Ascending aorta (tissue), 2 donors: ENCODE results near the gene DNAJA2. TPM values are rescaled to one million over a fixed set of nuclear protein-coding genes. Genes with fewer than 3 reads are reported as not detected.
A peak's percentile ranks its signal among the peaks of the same experiment; 100 is the strongest.

Source experiments
- DNase-seq, 2 donors: peaks; one replicate each; pipeline ENCODE4 v3.0.0-alpha.2; 2019; ENCODE audit warnings: low spot score in 2 of 2
- H3K27ac ChIP-seq, 2 donors: fragments of 200-600 bp; sonication (generic); one replicate each; pipeline ENCODE4 v1.5.1; 2016 to 2017; ENCODE audit warnings: mild to moderate bottlenecking in 1 of 2
- H3K27me3 ChIP-seq: fragments of 200-600 bp; sonication (generic); one replicate; pipeline ENCODE4 v1.5.1; 2017
- H3K36me3 ChIP-seq, 2 donors: fragments of 200-600 bp; sonication (generic); one replicate each; pipeline ENCODE4 v1.5.1; 2016
- H3K4me1 ChIP-seq, 2 donors: fragments of 200-600 bp; sonication (generic); one replicate each; pipeline ENCODE4 v1.5.1; 2016 to 2017; ENCODE audit warnings: mild to moderate bottlenecking in 1 of 2
- H3K4me3 ChIP-seq, 2 donors: fragments of 200-600 bp; sonication (generic); one replicate each; pipeline ENCODE4 v1.5.1; 2016 to 2017; ENCODE audit warnings: mild to moderate bottlenecking in 1 of 2
- H3K9me3 ChIP-seq, 2 donors: fragments of 200-600 bp; sonication (generic); one replicate each; pipeline ENCODE4 v1.5.1; 2016
- intact Hi-C: fragments of 100-400 bp; cut with DNase I; formaldehyde crosslinking; loops from one replicate; pipeline ENCODE4 v1.15.1; 2023
- total RNA-seq: library from RNA; depleted of rRNA; stranded (reverse); fragments of >200 nt; gene quantifications from one replicate; pipeline ENCODE4 v1.1.0, GENCODE V29; 2016
- TF ChIP-seq, protein P1 (sequence below), 3 experiments: fragments of 200-600 bp in 2 of 3; fragments of 450-650 bp in 1 of 3; sonication (generic) in 2 of 3; IDR thresholded peaks; one replicate each; pipeline ENCODE4 v1.5.1; 2016 to 2019; ENCODE audit warnings: antibody characterized with exemption in 3 of 3, mild to moderate bottlenecking in 1 of 3, moderate library complexity in 1 of 3

Gene DNAJA2
- total RNA-seq, 1 donor from 2014 or later = 15.8 TPM

DNA sequence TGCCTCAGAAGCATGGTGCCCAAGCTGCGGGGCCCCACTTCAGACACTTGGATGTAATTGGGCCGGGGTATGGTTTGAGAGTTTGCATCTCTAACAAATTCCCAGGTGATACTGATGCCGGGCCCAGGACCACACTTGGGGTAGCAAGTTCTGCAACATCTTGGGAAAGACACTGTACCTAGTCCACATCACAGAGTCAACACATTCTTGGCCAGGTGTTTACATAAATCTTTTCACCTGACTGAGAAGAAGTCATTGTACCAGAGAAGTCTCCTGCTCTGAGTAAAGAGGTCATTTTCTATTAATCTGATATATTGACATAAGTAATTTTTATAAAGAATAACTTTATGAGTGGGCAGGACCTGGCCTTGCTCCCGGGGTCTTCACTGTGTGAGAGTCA, 61.8 kb downstream of the DNAJA2 start:
- TF ChIP-seq, protein P1, sequence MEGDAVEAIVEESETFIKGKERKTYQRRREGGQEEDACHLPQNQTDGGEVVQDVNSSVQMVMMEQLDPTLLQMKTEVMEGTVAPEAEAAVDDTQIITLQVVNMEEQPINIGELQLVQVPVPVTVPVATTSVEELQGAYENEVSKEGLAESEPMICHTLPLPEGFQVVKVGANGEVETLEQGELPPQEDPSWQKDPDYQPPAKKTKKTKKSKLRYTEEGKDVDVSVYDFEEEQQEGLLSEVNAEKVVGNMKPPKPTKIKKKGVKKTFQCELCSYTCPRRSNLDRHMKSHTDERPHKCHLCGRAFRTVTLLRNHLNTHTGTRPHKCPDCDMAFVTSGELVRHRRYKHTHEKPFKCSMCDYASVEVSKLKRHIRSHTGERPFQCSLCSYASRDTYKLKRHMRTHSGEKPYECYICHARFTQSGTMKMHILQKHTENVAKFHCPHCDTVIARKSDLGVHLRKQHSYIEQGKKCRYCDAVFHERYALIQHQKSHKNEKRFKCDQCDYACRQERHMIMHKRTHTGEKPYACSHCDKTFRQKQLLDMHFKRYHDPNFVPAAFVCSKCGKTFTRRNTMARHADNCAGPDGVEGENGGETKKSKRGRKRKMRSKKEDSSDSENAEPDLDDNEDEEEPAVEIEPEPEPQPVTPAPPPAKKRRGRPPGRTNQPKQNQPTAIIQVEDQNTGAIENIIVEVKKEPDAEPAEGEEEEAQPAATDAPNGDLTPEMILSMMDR (IDR thresholded peaks at IDR 0.05) = no peak
- Histone ChIP-seq H3K27me3 (no peaks in the 10 kb centered on the region), H3K36me3 (no peaks in the 10 kb centered on the region), H3K4me1 (no peaks in the 10 kb centered on the region), H3K4me3 (no peak overlapping the region), H3K27ac (no peak overlapping the region), H3K9me3 (no peaks in the 10 kb centered on the region)
- intact Hi-C loops = no loop called here
- no peak for DNase-seq

DNA sequence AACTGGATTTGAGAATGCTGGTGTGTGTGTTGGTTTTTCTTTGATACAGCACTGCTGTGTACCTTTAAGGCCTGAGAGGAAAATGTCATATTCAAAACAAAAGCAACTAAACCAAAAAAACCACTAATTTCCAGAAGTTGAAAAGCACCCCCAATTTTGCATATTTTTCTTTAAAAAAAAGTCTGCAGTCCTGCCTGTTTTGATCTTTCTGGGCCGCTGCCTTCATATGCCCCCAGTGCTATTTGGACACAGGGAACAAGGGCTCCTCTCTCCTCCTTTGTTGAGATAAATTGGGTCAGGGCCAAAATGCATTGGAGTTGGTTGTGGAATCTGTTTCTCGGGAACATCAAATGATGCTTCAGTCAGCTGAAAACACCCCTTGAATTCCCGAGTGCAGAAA, 62.4 kb downstream of the DNAJA2 start:
- no peaks in the 10 kb centered on the region for H3K36me3 ChIP-seq
- TF ChIP-seq, protein P1 (IDR thresholded peaks at IDR 0.05) = no peak
- DNase-seq = no peak
- H3K4me3 ChIP-seq = no peak overlapping the region
- no peaks in the 10 kb centered on the region for H3K4me1 ChIP-seq
- H3K9me3 ChIP-seq = no peaks in the 10 kb centered on the region
- no peak overlapping the region for H3K27ac ChIP-seq
- intact Hi-C loops = no loop called here
- no peaks in the 10 kb centered on the region for H3K27me3 ChIP-seq

- Histone ChIP-seq H3K4me1 (no peaks in the 10 kb centered on the region), H3K9me3 (no peaks in the 10 kb centered on the region), H3K36me3 (no peaks in the 10 kb centered on the region), H3K27ac (no peak overlapping the region), H3K4me3 (no peak overlapping the region), H3K27me3 (no peaks in the 10 kb centered on the region)
- peak in 1 of 2 donors; percentile 76 for DNase-seq
- intact Hi-C loops = loop anchor here (1.0 to 5.0 kb wide), 2 partner anchors 54 to 221 kb away; partner anchors contain the start of genes ORC6 and VPS35
- TF ChIP-seq, protein P1 (IDR thresholded peaks at IDR 0.05) = peak; percentile 44 to 94 (median 76)
Measured at GRCh38 chr16:46908540-46909372, 64.7 kb downstream of the DNAJA2 start.

DNA sequence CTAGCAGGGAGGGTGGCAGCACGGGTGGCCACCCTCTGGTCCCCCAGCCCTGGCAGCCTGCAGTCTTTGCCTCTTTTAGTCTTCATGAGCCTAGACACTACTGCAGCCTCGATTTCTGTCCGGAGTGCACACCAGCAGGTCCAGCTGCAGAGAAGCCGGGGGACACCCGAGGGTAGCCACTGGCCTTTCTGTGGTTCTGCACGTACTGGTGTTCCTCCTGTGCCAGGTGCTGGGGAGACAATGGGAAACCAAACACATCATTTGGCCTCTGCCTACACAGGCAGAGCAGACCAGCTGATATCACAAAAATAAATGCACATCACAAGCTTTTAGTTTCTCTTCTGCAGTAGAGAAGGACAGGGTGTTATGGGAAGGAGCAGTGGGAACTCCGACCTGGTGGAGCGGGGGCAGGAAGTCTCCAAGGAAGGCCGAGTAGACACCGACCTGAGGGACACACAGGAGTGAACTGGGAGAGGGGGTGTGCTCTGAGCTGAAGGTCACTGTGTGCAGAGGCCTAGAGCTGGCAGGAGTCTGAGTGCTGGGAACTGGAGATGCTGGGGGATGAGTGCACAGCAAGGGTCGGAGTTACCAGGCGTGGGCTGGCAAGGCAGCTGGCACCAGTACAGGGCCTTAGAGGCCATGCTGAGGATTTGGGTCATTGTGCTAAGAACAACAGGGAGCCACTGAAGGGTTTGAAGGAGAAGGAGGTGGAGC, 66.3 kb downstream of the DNAJA2 start:
- TF ChIP-seq, protein P1 (IDR thresholded peaks at IDR 0.05) = no peak
- H3K27ac ChIP-seq = no peak overlapping the region
- DNase-seq = no peak
- no peaks in the 10 kb centered on the region for H3K9me3 ChIP-seq
- no peaks in the 10 kb centered on the region for H3K4me1 ChIP-seq
- no peaks in the 10 kb centered on the region for H3K27me3 ChIP-seq
- no peak overlapping the region for H3K4me3 ChIP-seq
- H3K36me3 ChIP-seq = no peaks in the 10 kb centered on the region
- intact Hi-C loops = loop anchor here (5.0 kb wide), 1 partner anchor 220 kb away; the partner anchor contains the start of genes ORC6 and VPS35

DNA sequence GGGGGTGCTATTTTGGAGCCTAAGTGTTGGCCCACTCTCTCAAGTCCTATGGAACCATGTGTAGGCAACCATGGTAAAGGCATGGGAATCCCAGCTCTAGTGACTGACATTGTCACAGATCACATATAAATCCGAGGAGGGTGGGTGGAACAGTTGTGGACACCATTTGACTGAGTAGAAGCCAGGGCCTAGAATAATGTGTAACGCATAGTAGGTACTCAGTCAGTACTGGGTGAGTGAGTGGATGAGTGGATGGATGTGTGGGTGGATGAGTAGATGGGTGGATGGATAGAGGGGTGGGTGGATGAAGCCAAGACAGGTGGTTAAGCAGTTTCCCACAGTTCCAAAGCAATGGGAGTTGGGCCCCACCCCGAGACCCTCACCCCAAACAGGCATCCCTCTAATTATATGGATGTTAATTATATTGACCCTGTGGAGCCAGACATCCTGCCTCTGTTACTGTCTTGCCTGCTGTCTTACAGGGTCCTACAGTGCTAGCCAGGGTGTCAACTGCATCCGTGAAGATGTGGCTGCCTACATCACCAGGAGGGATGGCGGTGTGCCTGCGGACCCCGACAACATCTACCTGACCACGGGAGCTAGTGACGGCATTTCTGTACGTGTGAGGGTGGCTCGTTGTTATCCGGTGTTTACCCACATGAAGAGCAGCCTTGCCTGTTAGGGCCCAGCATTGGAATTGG, 67.0 kb downstream of the DNAJA2 start:
- no peaks in the 10 kb centered on the region for H3K36me3 ChIP-seq
- intact Hi-C loops = loop anchor here (5.0 kb wide), 1 partner anchor 219 kb away; the partner anchor contains the start of genes ORC6 and VPS35
- no peaks in the 10 kb centered on the region for H3K4me1 ChIP-seq
- no peak overlapping the region for H3K27ac ChIP-seq
- no peak overlapping the region for H3K4me3 ChIP-seq
- TF ChIP-seq, protein P1 (IDR thresholded peaks at IDR 0.05) = no peak
- no peaks in the 10 kb centered on the region for H3K9me3 ChIP-seq
- no peaks in the 10 kb centered on the region for H3K27me3 ChIP-seq
- DNase-seq = no peak

Other genes starting within 250 kb of the DNAJA2 start
- not detected for gene MYLK3, start 225.3 kb downstream of the DNAJA2 start, total RNA-seq
- under 0.01 TPM for gene C16orf87, start 142.5 kb downstream of the DNAJA2 start, total RNA-seq
- 7.9 TPM for gene GPT2, start 89.3 kb downstream of the DNAJA2 start, total RNA-seq
- gene NETO2, start 170.3 kb upstream of the DNAJA2 start, total RNA-seq = 5.9 TPM